Neural cell (in vitro differentiated cells): ENCODE measurements around the gene ZNF580. TPM values are rescaled to one million over a fixed set of nuclear protein-coding genes. Genes with fewer than 3 reads are reported as not detected.

Experiments used
- H2AFZ ChIP-seq: fragments of 200-600, 300-800 bp; sonication (generic), shearing (Covaris generic); 2 replicates; pipeline ENCODE4 v1.6.0; 2014; ENCODE audit warnings: low read depth, mild to moderate bottlenecking, antibody characterized with exemption, low read length, moderate library complexity
- H3F3A ChIP-seq: fragments of 200-600 bp; shearing (Covaris generic); 2 replicates; pipeline ENCODE4 v1.6.1; 2016; ENCODE audit warnings: mild to moderate bottlenecking, moderate library complexity, mixed read lengths, antibody characterized with exemption, low read length; ENCODE audit not compliant: insufficient read depth, poor library complexity, severe bottlenecking
- H3K27ac ChIP-seq: fragments of 200-600, 300-800 bp; sonication (generic), shearing (Covaris generic); 2 replicates; pipeline ENCODE4 v1.5.1; 2014; ENCODE audit warnings: mild to moderate bottlenecking, low read length, moderate library complexity
- H3K27me3 ChIP-seq: fragments of 300-800, 200-600 bp; sonication (generic), shearing (Covaris generic); 2 replicates; pipeline ENCODE4 v1.6.0; 2014; ENCODE audit warnings: mild to moderate bottlenecking, low read depth, low read length, moderate library complexity; ENCODE audit not compliant: insufficient read depth
- H3K36me3 ChIP-seq: fragments of 300-800, 200-600 bp; sonication (generic), shearing (Covaris generic); 2 replicates; pipeline ENCODE4 v1.5.1; 2014; ENCODE audit warnings: mild to moderate bottlenecking, antibody characterized with exemption, low read length, moderate library complexity; ENCODE audit not compliant: insufficient read depth
- H3K4me2 ChIP-seq: fragments of 300-800, 200-600 bp; sonication (generic), shearing (Covaris generic); 2 replicates; pipeline ENCODE4 v1.6.0; 2014; ENCODE audit warnings: mild to moderate bottlenecking, low read length
- H3K4me3 ChIP-seq: fragments of 300-800, 200-600 bp; sonication (generic), shearing (Covaris generic); 2 replicates; pipeline ENCODE4 v1.5.1; 2014; ENCODE audit warnings: mild to moderate bottlenecking, low read length, moderate library complexity
- H3K79me2 ChIP-seq: fragments of 200-600 bp; shearing (Covaris generic); replicated peaks from 2 replicates; pipeline ENCODE4 v1.6.0; 2014; ENCODE audit warnings: mild to moderate bottlenecking, low read length, moderate library complexity; ENCODE audit not compliant: insufficient read depth
- H3K9ac ChIP-seq: fragments of 300-800, 200-600 bp; sonication (generic), shearing (Covaris generic); 2 replicates; pipeline ENCODE4 v1.6.1; 2016; ENCODE audit warnings: mild to moderate bottlenecking, low read length, mixed read lengths
- H3K9me2 ChIP-seq: fragments of 200-600 bp; shearing (Covaris generic); 2 replicates; pipeline ENCODE4 v1.6.1; 2016; ENCODE audit warnings: mild to moderate bottlenecking, low read length, mixed read lengths; ENCODE audit not compliant: insufficient read depth
- H3K9me3 ChIP-seq: fragments of 200-600, 300-800 bp; sonication (generic), shearing (Covaris generic); 2 replicates; pipeline ENCODE4 v1.6.1; 2016; ENCODE audit warnings: mild to moderate bottlenecking, mixed run types, low read length, moderate library complexity, mixed read lengths
- H4K20me1 ChIP-seq: fragments of 200-600 bp; shearing (Covaris generic); 2 replicates; pipeline ENCODE4 v1.6.1; 2016; ENCODE audit warnings: mild to moderate bottlenecking, mixed run types; ENCODE audit not compliant: insufficient read depth
- CTCF ChIP-seq: fragments of 450-650 bp; IDR thresholded peaks from 2 replicates; pipeline ENCODE4 v1.5.1; 2014; ENCODE audit warnings: antibody characterized with exemption, mild to moderate bottlenecking, moderate library complexity; ENCODE audit not compliant: poor library complexity, severe bottlenecking
- EP300 ChIP-seq: fragments of 450-650 bp; conservative IDR thresholded peaks from 2 replicates; pipeline ENCODE4 v1.6.1; 2014; ENCODE audit warnings: antibody characterized with exemption, mild to moderate bottlenecking, moderate library complexity; ENCODE audit not compliant: poor library complexity, severe bottlenecking
- EZH2 ChIP-seq: fragments of 200-600, 300-800 bp; shearing (Covaris generic), sonication (generic); IDR thresholded peaks from 2 replicates; pipeline ENCODE4 v1.6.1; 2014; ENCODE audit warnings: antibody characterized with exemption, low read length, borderline replicate concordance, mild to moderate bottlenecking; ENCODE audit not compliant: insufficient read depth, poor library complexity, severe bottlenecking
- MXI1 ChIP-seq: fragments of 450-650 bp; conservative IDR thresholded peaks from 2 replicates; pipeline ENCODE4 v1.6.1; 2014; ENCODE audit warnings: antibody characterized with exemption, mild to moderate bottlenecking; ENCODE audit not compliant: poor library complexity, severe bottlenecking
- POLR2AphosphoS5 ChIP-seq: IDR thresholded peaks from 2 replicates; pipeline ENCODE4 v1.6.1; 2012
- RAD21 ChIP-seq: fragments of 450-650 bp; conservative IDR thresholded peaks from 2 replicates; pipeline ENCODE4 v1.6.1; 2014; ENCODE audit warnings: antibody characterized with exemption, mild to moderate bottlenecking, moderate library complexity
- REST ChIP-seq: IDR thresholded peaks from 2 replicates; pipeline ENCODE4 v1.6.1; 2012; ENCODE audit warnings: borderline replicate concordance
- SMC3 ChIP-seq: fragments of 450-650 bp; conservative IDR thresholded peaks from 2 replicates; pipeline ENCODE4 v1.6.1; 2014; ENCODE audit warnings: antibody characterized with exemption, mild to moderate bottlenecking, moderate library complexity; ENCODE audit not compliant: poor library complexity
- TAF1 ChIP-seq: IDR thresholded peaks from 2 replicates; pipeline ENCODE4 v1.6.1; 2012; ENCODE audit warnings: low read depth
- polyA plus RNA-seq: library from polyadenylated mRNA; depleted of rRNA; stranded (reverse); fragments of >200 nt; gene quantifications from 2 replicates; pipeline ENCODE4 v1.2.3, GENCODE V29; 2014

Gene ZNF580
- polyA plus RNA-seq, 1 donor from 2014 or later, result 11.7 TPM

GRCh38 chr19:55613930-55614710 is 26.7 kb upstream of the ZNF580 start:
- Histone ChIP-seq H3K4me3 (no peak overlapping the region), H3K27me3 (no peaks in the 10 kb centered on the region), H3K9me3 (no peaks in the 10 kb centered on the region), H3K4me2 (no peak overlapping the region), H3K79me2 (peaks cover 4% of the 10 kb centered on the region), H3K36me3 (peaks cover 8% of the 10 kb centered on the region), H3K27ac (no peak overlapping the region), H3F3A (no peaks in the 10 kb centered on the region), H3K9me2 (no peaks in the 10 kb centered on the region), H2AFZ (no peak overlapping the region), H3K9ac (no peak overlapping the region), H4K20me1 (no peaks in the 10 kb centered on the region)
- TF ChIP-seq EP300, result no peak
- no peak for TF ChIP-seq RAD21
- no peak for TF ChIP-seq POLR2AphosphoS5
- no peak for TF ChIP-seq TAF1
- no peak for TF ChIP-seq EZH2
- TF ChIP-seq CTCF, result no peak
- no peak for TF ChIP-seq MXI1

- Histone ChIP-seq H3K79me2 (no peaks in the 10 kb centered on the region), H3F3A (no peaks in the 10 kb centered on the region), H4K20me1 (no peaks in the 10 kb centered on the region), H3K9me2 (no peaks in the 10 kb centered on the region), H2AFZ (no peak overlapping the region), H3K9me3 (no peaks in the 10 kb centered on the region), H3K4me3 (no peak overlapping the region), H3K4me2 (no peak overlapping the region), H3K9ac (no peak overlapping the region), H3K27me3 (no peaks in the 10 kb centered on the region), H3K27ac (no peak overlapping the region), H3K36me3 (peaks cover under 1% of the 10 kb centered on the region)
- TF ChIP-seq CTCF (no peak), RAD21 (no peak), EP300 (no peak), SMC3 (no peak), REST (no peak), MXI1 (no peak), TAF1 (no peak), EZH2 (no peak), POLR2AphosphoS5 (no peak)
Measured at GRCh38 chr19:55614711-55615542, 25.9 kb upstream of the ZNF580 start.
